CD4-positive, alpha-beta T cell treated with Interleukin-6 at 100 ng/mL for 8 hours (primary cell): Measurements from ENCODE around the gene VPS11.

ENCODE experiments used
- DNase-seq: peaks from one replicate; pipeline ENCODE4 v3.0.0-alpha.2; 2020; ENCODE audit warnings: mixed read lengths, low spot score

The VPS11 gene

DNA sequence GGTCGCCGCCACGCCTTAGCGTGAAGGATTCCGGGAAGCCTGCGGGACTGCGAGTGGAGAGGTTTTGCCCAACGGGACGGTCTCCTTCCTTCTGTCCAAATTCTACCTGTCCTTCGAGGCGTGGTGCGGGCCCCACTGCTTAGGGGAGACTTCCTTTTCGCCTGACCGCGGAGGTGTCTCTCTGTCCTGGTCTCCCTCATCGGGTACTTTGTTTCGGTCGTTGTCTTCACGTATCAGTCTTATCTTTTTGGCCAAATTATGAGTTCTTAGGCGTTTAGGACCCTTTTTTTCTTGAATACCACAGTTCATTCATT, 54.1 kb downstream of the VPS11 start:
- DNase-seq: no peak

DNA sequence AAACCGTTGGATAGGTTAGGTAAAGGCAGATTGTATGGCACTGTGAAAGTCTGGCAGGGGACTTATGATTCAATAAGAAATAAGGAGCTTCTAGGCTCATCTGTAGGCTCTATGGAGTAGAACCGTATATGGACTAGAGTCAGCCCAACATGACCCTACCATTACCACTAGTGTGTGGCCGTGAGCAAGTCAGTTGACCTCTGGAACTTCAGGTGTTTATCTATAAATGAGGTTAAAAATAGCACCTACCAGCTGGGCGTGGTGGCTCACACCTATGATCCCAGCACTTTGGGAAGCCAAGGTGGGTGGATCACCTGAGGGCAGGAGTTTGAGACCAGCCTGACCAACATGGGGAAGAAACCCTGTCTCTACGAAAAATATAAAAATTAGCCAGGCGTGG, 58.2 kb downstream of the VPS11 start:
- DNase-seq: no peak

DNA sequence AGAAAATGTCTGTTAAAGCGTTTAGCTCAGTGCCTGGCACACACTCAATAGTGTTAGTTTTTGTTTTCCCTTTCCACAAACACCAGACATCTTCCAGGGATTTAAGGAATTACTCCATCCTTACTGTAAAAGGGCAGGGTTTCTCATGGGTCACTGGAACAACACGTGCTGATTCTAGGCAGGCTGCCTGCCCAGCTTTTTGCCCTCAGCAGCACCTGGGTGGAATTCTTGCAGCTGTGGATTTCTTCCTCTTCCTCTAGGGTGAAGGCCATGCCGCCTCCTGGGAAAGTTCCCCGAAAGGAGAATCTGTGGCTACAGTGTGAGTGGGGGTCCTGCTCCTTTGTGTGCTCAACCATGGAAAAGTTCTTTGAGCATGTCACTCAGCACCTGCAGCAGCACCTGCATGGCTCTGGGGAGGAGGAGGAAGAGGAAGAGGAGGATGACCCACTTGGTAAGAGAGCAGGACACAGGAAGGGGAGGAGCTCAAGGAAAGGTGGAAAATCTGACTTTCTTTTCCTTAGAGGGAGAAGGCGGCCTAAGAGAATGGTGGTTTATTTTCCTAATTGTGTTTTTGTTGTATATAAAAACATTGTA, 59.2 kb downstream of the VPS11 start:
- no peak for DNase-seq

DNA sequence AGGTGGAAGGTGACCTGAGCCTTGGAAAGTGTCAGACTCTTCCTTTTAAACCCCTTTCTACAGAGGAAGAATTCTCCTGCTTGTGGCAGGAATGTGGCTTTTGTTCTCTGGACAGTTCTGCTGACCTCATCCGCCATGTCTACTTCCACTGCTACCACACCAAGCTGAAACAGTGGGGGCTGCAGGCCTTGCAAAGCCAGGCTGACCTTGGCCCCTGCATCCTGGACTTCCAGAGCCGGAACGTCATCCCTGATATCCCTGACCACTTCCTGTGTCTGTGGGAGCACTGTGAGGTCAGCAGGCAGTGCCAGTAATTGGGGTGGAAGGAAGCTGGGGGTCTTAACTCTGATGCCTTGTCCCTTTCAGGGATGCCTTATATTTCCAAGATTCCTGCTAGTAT, 63.0 kb downstream of the VPS11 start:
- no peak for DNase-seq
